ENCODE measurements around the gene PLA2R1. TPM values are rescaled to one million over a fixed set of nuclear protein-coding genes. Genes with fewer than 3 reads are reported as not detected.

Gene PLA2R1
- total and polyA plus RNA-seq, 2 of the 4 experiments (the other 2 are of a cell fraction) = 0.43 to 0.54 TPM

- Histone ChIP-seq H3K56ac (ENCODE audit: extremely low read depth, insufficient read depth, low read length) (no peak overlapping the region), H3K9me3 (ENCODE audit: control insufficient read depth, insufficient read depth, low read length) (no peaks in the 10 kb centered on the region), H2AK9ac (replicated peaks; ENCODE audit: low read depth, low read length, poor library complexity) (no peak overlapping the region), H2BK120ac (ENCODE audit: low read depth, low read length) (no peak overlapping the region), H3K4me3 (ENCODE audit: insufficient read depth, low read depth, low read length) (no peak overlapping the region), H3K36me3 (ENCODE audit: control insufficient read depth, insufficient read depth, low read length) (no peaks in the 10 kb centered on the region), H3K23ac (ENCODE audit: low read depth, low read length) (no peak overlapping the region), H3K4me2 (ENCODE audit: low read depth, low read length) (no peak overlapping the region), H2BK15ac (ENCODE audit: low read depth, low read length) (no peak overlapping the region), H4K20me1 (ENCODE audit: insufficient read depth, low read length) (no peaks in the 10 kb centered on the region), H3K18ac (ENCODE audit: low read depth, low read length) (no peak overlapping the region), H3K4me1 (ENCODE audit: control insufficient read depth, insufficient read depth, low read length) (no peaks in the 10 kb centered on the region), H3K79me1 (ENCODE audit: low read depth in 1 of 2, low read length in 2 of 2) (no peaks in the 10 kb centered on the region), H3K27ac (ENCODE audit: insufficient read depth, low read length) (no peak overlapping the region), H4K5ac (ENCODE audit: low read depth, low read length) (no peak overlapping the region), H2AFZ (replicated peaks; ENCODE audit: low read length, poor library complexity) (no peak overlapping the region), H3K27me3 (ENCODE audit: control insufficient read depth, insufficient read depth, low read length) (no peaks in the 10 kb centered on the region), H3K14ac (replicated peaks; ENCODE audit: low read depth, low read length) (no peak overlapping the region), H3K9ac (ENCODE audit: low read depth, low read length) (no peak overlapping the region), H3K9me1 (ENCODE audit: insufficient read depth, low read length) (no peaks in the 10 kb centered on the region), H2AK5ac (ENCODE audit: low read depth, low read length) (no peak overlapping the region), H4K91ac (ENCODE audit: insufficient read depth, low read depth, low read length) (no peak overlapping the region), H2BK5ac (ENCODE audit: low read depth, low read length, poor library complexity, severe bottlenecking) (no peak overlapping the region), H3K4ac (ENCODE audit: low read depth, low read length) (no peak overlapping the region), H4K8ac (ENCODE audit: low read depth in 2 of 2, low read length in 2 of 2) (no peak overlapping the region), H2BK20ac (ENCODE audit: low read depth, low read length) (no peak overlapping the region)
- dilution Hi-C loops (cut with HindIII; ENCODE audit: low sequenced_read_pairs, unreplicated experiment) (no loop called here), intact Hi-C loops (cut with micrococcal nuclease) (no loop called here), in situ Hi-C loops (cut with MboI; ENCODE audit: low sequenced_read_pairs) (no loop called here)
- DNase-seq (no peak), ATAC-seq (ENCODE audit: low read depth) (no peak)
- no CpG with 5 or more reads among the region's 5 CpGs for WGBS, 2 experiments (ENCODE audit: extremely low coverage in 2 of 2, insufficient read length in 1 of 2)
- POLR2A ChIA-PET (ENCODE audit: unreplicated experiment) = no interaction called here
- TF ChIP-seq BHLHE40 (IDR thresholded peaks at IDR 0.05; ENCODE audit: low read depth, low read length) (no peak), RFX5 (IDR thresholded peaks at IDR 0.05; ENCODE audit: low read depth, low read length) (no peak), USF2 (IDR thresholded peaks at IDR 0.05; ENCODE audit: low read depth, low read length) (no peak), FOS (IDR thresholded peaks at IDR 0.05; ENCODE audit: low read depth, low read length) (no peak), RAD21 (IDR thresholded peaks at IDR 0.05; ENCODE audit: low read length) (no peak)
- CTCF ChIA-PET = interaction anchor here (0.9 kb wide), 1 partner anchor 8 kb away, joined by 4 read pairs; no protein-coding TSS in a partner anchor
- no TSS peak for BruUV-seq (replicated peaks)
These were observed 56.9 kb downstream of the PLA2R1 start for GRCh38 chr2:160005476-160005875.
